ENCODE measurements around the gene FGF18. TPM values are rescaled to one million over a fixed set of nuclear protein-coding genes. Genes with fewer than 3 reads are reported as not detected.

The FGF18 gene
- total and polyA plus RNA-seq, 8 donors = 0.13 to 0.97 (median 0.36) TPM

GRCh38 chr5:171453056-171453725 lies 33.7 kb downstream of the FGF18 start:
- no peak overlapping the region for H3K4me3 ChIP-seq
- TF ChIP-seq CTCF (IDR thresholded peaks at IDR 0.05) = no peak
- H3K27ac ChIP-seq = no peak overlapping the region
- DNase-seq (no peak), FAIRE-seq (no peak), ATAC-seq (no peak)
- H3K27me3 ChIP-seq = no peaks in the 10 kb centered on the region
- H3K9me3 ChIP-seq = no peaks in the 10 kb centered on the region
- no peaks in the 10 kb centered on the region for H3K4me1 ChIP-seq
- no peaks in the 10 kb centered on the region for H3K36me3 ChIP-seq
- intact Hi-C loops (cut with DNase I) = no loop called here
- WGBS, 2 donors = 83 to 86% methylated on average over 11 of the region's 11 CpGs

GRCh38 chr5:171453988-171454387 lies 34.5 kb downstream of the FGF18 start:
- FAIRE-seq (no peak), DNase-seq (no peak), ATAC-seq (no peak)
- Histone ChIP-seq H3K36me3 (no peaks in the 10 kb centered on the region), H3K9me3 (no peaks in the 10 kb centered on the region), H3K4me3 (no peak overlapping the region), H3K27me3 (no peaks in the 10 kb centered on the region), H3K4me1 (no peaks in the 10 kb centered on the region), H3K27ac (no peak overlapping the region)
- no peak for TF ChIP-seq CTCF (IDR thresholded peaks at IDR 0.05)
- WGBS, 2 donors = 91 to 93% methylated on average over 2 of the region's 2 CpGs
- intact Hi-C loops (cut with DNase I) = no loop called here

GRCh38 chr5:171454549-171454948 lies 35.1 kb downstream of the FGF18 start:
- Histone ChIP-seq H3K27ac (no peak overlapping the region), H3K4me3 (no peak overlapping the region), H3K4me1 (no peaks in the 10 kb centered on the region), H3K9me3 (no peaks in the 10 kb centered on the region), H3K27me3 (no peaks in the 10 kb centered on the region), H3K36me3 (no peaks in the 10 kb centered on the region)
- 77 to 78% methylated on average over 10 of the region's 10 CpGs for WGBS, 2 donors
- intact Hi-C loops (cut with DNase I) = no loop called here
- TF ChIP-seq CTCF (IDR thresholded peaks at IDR 0.05) = no peak
- ATAC-seq (no peak), DNase-seq (no peak), FAIRE-seq (no peak)

GRCh38 chr5:171455522-171455921 lies 36.1 kb downstream of the FGF18 start:
- intact Hi-C loops (cut with DNase I) = no loop called here
- Histone ChIP-seq H3K27ac (no peak overlapping the region), H3K9me3 (no peaks in the 10 kb centered on the region), H3K36me3 (no peaks in the 10 kb centered on the region), H3K4me3 (no peak overlapping the region), H3K27me3 (no peaks in the 10 kb centered on the region), H3K4me1 (no peaks in the 10 kb centered on the region)
- DNase-seq (no peak), FAIRE-seq (no peak), ATAC-seq (no peak)
- TF ChIP-seq CTCF (IDR thresholded peaks at IDR 0.05) = no peak
- WGBS, 2 donors = 60 to 76% methylated on average over 2 of the region's 2 CpGs

- ATAC-seq (no peak), DNase-seq (no peak), FAIRE-seq (no peak)
- no peak for TF ChIP-seq CTCF (IDR thresholded peaks at IDR 0.05)
- WGBS, 2 donors = 88 to 92% methylated on average over 25 of the region's 25 CpGs
- no peak overlapping the region for H3K4me3 ChIP-seq
- intact Hi-C loops (cut with DNase I) = no loop called here
- no peaks in the 10 kb centered on the region for H3K9me3 ChIP-seq
- H3K27ac ChIP-seq = no peak overlapping the region
- H3K27me3 ChIP-seq = no peaks in the 10 kb centered on the region
- no peaks in the 10 kb centered on the region for H3K4me1 ChIP-seq
- H3K36me3 ChIP-seq = no peaks in the 10 kb centered on the region
These were observed 37.9 kb downstream of the FGF18 start for GRCh38 chr5:171457208-171457981.
